ENCODE measurements around the gene CRTC1.

CRTC1 gene

GRCh38 chr19:18783958-18784785 is 100.7 kb downstream of the CRTC1 start:
- no peak for TF ChIP-seq EZH2phosphoT487 (IDR thresholded peaks at IDR 0.05; ENCODE audit: low read length)
- TF ChIP-seq EZH2 (optimal IDR thresholded peaks at IDR 0.05; ENCODE audit: low read depth, low read length): no peak
- no peak for TF ChIP-seq CTCF (IDR thresholded peaks at IDR 0.05; ENCODE audit: low read length)
- no peaks in the 10 kb centered on the region for H3K79me2 ChIP-seq (ENCODE audit: low read length)
- H3F3A ChIP-seq (ENCODE audit: insufficient read depth, low read length): no peaks in the 10 kb centered on the region
- H3K4me3 ChIP-seq (ENCODE audit: low read length): no peak overlapping the region
- no peaks in the 10 kb centered on the region for H4K20me1 ChIP-seq (ENCODE audit: insufficient read depth, low read length)
- H3K9me2 ChIP-seq (replicated peaks; ENCODE audit: insufficient read depth, low read length): no peaks in the 10 kb centered on the region
- H3K4me1 ChIP-seq (ENCODE audit: low read length): no peaks in the 10 kb centered on the region
- H3K36me3 ChIP-seq (replicated peaks; ENCODE audit: insufficient read depth, low read length): no peaks in the 10 kb centered on the region
- H3K27me3 ChIP-seq (replicated peaks; ENCODE audit: insufficient read depth, low read length): peaks cover 42% of the 10 kb centered on the region
- H3K27ac ChIP-seq (ENCODE audit: low read length): no peak overlapping the region
- no peak overlapping the region for H2AFZ ChIP-seq (ENCODE audit: low read length)
- H3K4me2 ChIP-seq (ENCODE audit: low read depth, low read length): no peak overlapping the region
- no peak for DNase-seq
- H3K9me3 ChIP-seq (replicated peaks; ENCODE audit: insufficient read depth, low read length): no peaks in the 10 kb centered on the region
- H3K9ac ChIP-seq (ENCODE audit: low read length): no peak overlapping the region

GRCh38 chr19:18784786-18785120 is 101.3 kb downstream of the CRTC1 start:
- Histone ChIP-seq H3K36me3 (replicated peaks; ENCODE audit: insufficient read depth, low read length) (no peaks in the 10 kb centered on the region), H3K4me3 (ENCODE audit: low read length) (no peak overlapping the region), H4K20me1 (ENCODE audit: insufficient read depth, low read length) (no peaks in the 10 kb centered on the region), H3K27me3 (replicated peaks; ENCODE audit: insufficient read depth, low read length) (peaks cover 46% of the 10 kb centered on the region), H3K27ac (ENCODE audit: low read length) (no peak overlapping the region), H3K9ac (ENCODE audit: low read length) (no peak overlapping the region), H3K4me1 (ENCODE audit: low read length) (no peaks in the 10 kb centered on the region), H3K9me3 (replicated peaks; ENCODE audit: insufficient read depth, low read length) (no peaks in the 10 kb centered on the region), H3F3A (ENCODE audit: insufficient read depth, low read length) (no peaks in the 10 kb centered on the region), H3K79me2 (ENCODE audit: low read length) (no peaks in the 10 kb centered on the region), H3K9me2 (replicated peaks; ENCODE audit: insufficient read depth, low read length) (no peaks in the 10 kb centered on the region), H3K4me2 (ENCODE audit: low read depth, low read length) (no peak overlapping the region), H2AFZ (ENCODE audit: low read length) (no peak overlapping the region)
- TF ChIP-seq EZH2phosphoT487 (IDR thresholded peaks at IDR 0.05; ENCODE audit: low read length) (no peak), CTCF (IDR thresholded peaks at IDR 0.05; ENCODE audit: low read length) (no peak), EZH2 (optimal IDR thresholded peaks at IDR 0.05; ENCODE audit: low read depth, low read length) (no peak)
- no peak for DNase-seq

- Histone ChIP-seq H3K9ac (ENCODE audit: low read length) (no peak overlapping the region), H3K4me1 (ENCODE audit: low read length) (no peaks in the 10 kb centered on the region)
Observed at GRCh38 chr19:18785179-18786124, 102.0 kb downstream of the CRTC1 start.

More at GRCh38 chr19:18785179-18786124, 102.0 kb downstream of the CRTC1 start:
- Histone ChIP-seq H3K27me3 (replicated peaks; ENCODE audit: insufficient read depth, low read length) (peaks cover 46% of the 10 kb centered on the region), H3F3A (ENCODE audit: insufficient read depth, low read length) (no peaks in the 10 kb centered on the region), H3K4me3 (ENCODE audit: low read length) (no peak overlapping the region), H3K4me2 (ENCODE audit: low read depth, low read length) (peak overlapping the region; percentile 45; the same call in 1 of the 2 replicates), H3K9me3 (replicated peaks; ENCODE audit: insufficient read depth, low read length) (no peaks in the 10 kb centered on the region), H3K9me2 (replicated peaks; ENCODE audit: insufficient read depth, low read length) (no peaks in the 10 kb centered on the region), H4K20me1 (ENCODE audit: insufficient read depth, low read length) (no peaks in the 10 kb centered on the region), H2AFZ (ENCODE audit: low read length) (peak overlapping the region; percentile 45; the same call in 1 of the 2 replicates), H3K27ac (ENCODE audit: low read length) (no peak overlapping the region), H3K79me2 (ENCODE audit: low read length) (no peaks in the 10 kb centered on the region), H3K36me3 (replicated peaks; ENCODE audit: insufficient read depth, low read length) (no peaks in the 10 kb centered on the region)
- peak; percentile 69 for DNase-seq
- TF ChIP-seq EZH2phosphoT487 (IDR thresholded peaks at IDR 0.05; ENCODE audit: low read length) (no peak), CTCF (IDR thresholded peaks at IDR 0.05; ENCODE audit: low read length) (no peak), EZH2 (optimal IDR thresholded peaks at IDR 0.05; ENCODE audit: low read depth, low read length) (no peak)

All from MM.1S (cell line).